Immature natural killer cell (primary cell): Measurements from ENCODE around the gene HPCAL1. TPM values are rescaled to one million over a fixed set of nuclear protein-coding genes. Genes with fewer than 3 reads are reported as not detected.

Source experiments
- DNase-seq, 3 donors: peaks; one replicate each; pipeline ENCODE4 v3.0.0; 2022; ENCODE audit warnings: mixed read lengths in 1 of 3
- H3K27ac Mint-ChIP-seq, 6 donors: one replicate each; pipeline ENCODE4 v1.8.0; 2020; ENCODE audit warnings: mixed read lengths in 6 of 6, mild to moderate bottlenecking in 5 of 6, inconsistent platforms in 4 of 6, moderate library complexity in 3 of 6
- H3K27me3 Mint-ChIP-seq, 3 donors: one replicate each; pipeline ENCODE4 v1.8.0; 2020 to 2021; ENCODE audit warnings: low read depth in 3 of 3, mild to moderate bottlenecking in 3 of 3, mixed read lengths in 3 of 3, moderate library complexity in 3 of 3, inconsistent platforms in 1 of 3
- H3K36me3 Mint-ChIP-seq, 3 donors: one replicate each; pipeline ENCODE4 v1.8.0; 2020; ENCODE audit warnings: mixed read lengths in 3 of 3, inconsistent platforms in 2 of 3, mild to moderate bottlenecking in 2 of 3
- H3K4me1 Mint-ChIP-seq, 2 donors: one replicate each; pipeline ENCODE4 v1.8.0; 2020; ENCODE audit warnings: inconsistent platforms in 2 of 2, mild to moderate bottlenecking in 2 of 2, mixed read lengths in 2 of 2, moderate library complexity in 1 of 2
- H3K4me3 Mint-ChIP-seq, 5 donors: one replicate each; pipeline ENCODE4 v1.8.0; 2020; ENCODE audit warnings: mild to moderate bottlenecking in 5 of 5, mixed read lengths in 5 of 5, inconsistent platforms in 3 of 5, moderate library complexity in 3 of 5
- H3K9me3 Mint-ChIP-seq, 6 donors: one replicate each; pipeline ENCODE4 v1.8.0; 2020; ENCODE audit warnings: mild to moderate bottlenecking in 6 of 6, mixed read lengths in 6 of 6, inconsistent platforms in 4 of 6, moderate library complexity in 3 of 6
- polyA plus RNA-seq, 3 donors: library from polyadenylated mRNA; unstranded; fragments of 300-500 nt; fragmentation: Illumina TruSeq; gene quantifications; one replicate each; pipeline ENCODE4 v1.2.3, GENCODE V29; 2021

Gene HPCAL1
- polyA plus RNA-seq, 3 donors from 2014 or later: 64.9 to 89.7 (median 88.9) TPM

- H3K9me3 Mint-ChIP-seq: no peaks in the 10 kb centered on the region
Observed at GRCh38 chr2:10305254-10305635, 2.5 kb downstream of the HPCAL1 start.

GRCh38 chr2:10305715-10306114, 3.0 kb downstream of the HPCAL1 start:
- H3K9me3 Mint-ChIP-seq: no peaks in the 10 kb centered on the region
- no peak for DNase-seq
- peaks cover 54 to 79% of the 10 kb centered on the region in 2 donors for H3K4me1 Mint-ChIP-seq
- peak overlapping the region in 4 of 6 donors; percentile 52 to 83 (median 67) for H3K27ac Mint-ChIP-seq
- no peaks in the 10 kb centered on the region for H3K36me3 Mint-ChIP-seq
- peaks cover 0 to 7% (median 3%) of the 10 kb centered on the region in 3 donors for H3K27me3 Mint-ChIP-seq
- H3K4me3 Mint-ChIP-seq: peak overlapping the region; percentile 86 to 96 (median 95)

More at GRCh38 chr2:10305254-10305635, 2.5 kb downstream of the HPCAL1 start:
- Mint-ChIP-seq H3K4me3 (peak overlapping the region; percentile 86 to 96 (median 95)), H3K36me3 (no peaks in the 10 kb centered on the region), H3K27me3 (peaks cover 0 to 7% (median 3%) of the 10 kb centered on the region in 3 donors), H3K4me1 (peaks cover 57 to 79% of the 10 kb centered on the region in 2 donors), H3K27ac (peak overlapping the region; percentile 52 to 83 (median 67))
- DNase-seq: peak; percentile 73 to 76 (median 74)

- no peaks in the 10 kb centered on the region for H3K36me3 Mint-ChIP-seq
- DNase-seq: no peak
- H3K27me3 Mint-ChIP-seq: peaks cover 0 to 7% (median 3%) of the 10 kb centered on the region in 3 donors
- peaks cover 48 to 70% of the 10 kb centered on the region in 2 donors for H3K4me1 Mint-ChIP-seq
- H3K9me3 Mint-ChIP-seq: no peaks in the 10 kb centered on the region
- H3K4me3 Mint-ChIP-seq: peak overlapping the region in 1 of 5 donors; percentile 1
- no peak overlapping the region for H3K27ac Mint-ChIP-seq
Observed at GRCh38 chr2:10306901-10307463, 4.3 kb downstream of the HPCAL1 start.

- no peaks in the 10 kb centered on the region for H3K9me3 Mint-ChIP-seq
- H3K27ac Mint-ChIP-seq: no peak overlapping the region
- H3K4me1 Mint-ChIP-seq: peaks cover 48 to 70% of the 10 kb centered on the region in 2 donors
- H3K4me3 Mint-ChIP-seq: no peak overlapping the region
- no peak for DNase-seq
- peaks cover 0 to 7% (median 3%) of the 10 kb centered on the region in 3 donors for H3K27me3 Mint-ChIP-seq
- no peaks in the 10 kb centered on the region for H3K36me3 Mint-ChIP-seq
Observed at GRCh38 chr2:10307561-10308156, 5.0 kb downstream of the HPCAL1 start.

DNA sequence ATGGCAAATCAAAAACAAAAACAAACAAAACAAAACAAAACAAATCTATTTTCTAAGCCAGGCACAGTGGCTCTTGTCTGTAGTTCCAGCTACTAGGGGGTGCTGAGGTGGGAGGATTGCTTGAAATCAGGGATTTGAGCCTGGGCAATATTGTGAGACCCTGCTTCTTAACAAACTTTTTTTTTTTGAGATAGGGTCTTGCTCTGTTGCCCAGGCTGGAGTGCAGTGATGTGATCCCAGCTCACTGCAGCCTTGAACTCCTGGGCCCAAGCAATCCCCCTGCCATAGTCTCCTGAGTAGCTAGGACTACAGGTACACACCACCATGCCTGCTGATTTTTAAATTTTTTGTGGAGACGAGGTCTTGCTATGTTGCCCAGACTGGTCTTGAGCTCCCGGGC, 6.2 kb downstream of the HPCAL1 start:
- DNase-seq: no peak
- Mint-ChIP-seq H3K36me3 (no peaks in the 10 kb centered on the region), H3K27ac (no peak overlapping the region), H3K27me3 (peaks cover 0 to 7% (median 0%) of the 10 kb centered on the region in 3 donors), H3K9me3 (no peaks in the 10 kb centered on the region), H3K4me3 (no peak overlapping the region), H3K4me1 (peaks cover 43 to 67% of the 10 kb centered on the region in 2 donors)

GRCh38 chr2:10309286-10309685, 6.6 kb downstream of the HPCAL1 start:
- no peaks in the 10 kb centered on the region for H3K9me3 Mint-ChIP-seq
- peaks cover 0 to 7% (median 0%) of the 10 kb centered on the region in 3 donors for H3K27me3 Mint-ChIP-seq
- no peaks in the 10 kb centered on the region for H3K36me3 Mint-ChIP-seq
- no peak for DNase-seq
- no peak overlapping the region for H3K4me3 Mint-ChIP-seq
- no peak overlapping the region for H3K27ac Mint-ChIP-seq
- H3K4me1 Mint-ChIP-seq: peaks cover 42 to 67% of the 10 kb centered on the region in 2 donors

- Mint-ChIP-seq H3K4me3 (no peak overlapping the region), H3K36me3 (no peaks in the 10 kb centered on the region), H3K9me3 (no peaks in the 10 kb centered on the region), H3K27ac (no peak overlapping the region), H3K4me1 (peaks cover 31 to 62% of the 10 kb centered on the region in 2 donors), H3K27me3 (peaks cover 0 to 2% (median 0%) of the 10 kb centered on the region in 3 donors)
- DNase-seq: no peak
Observed at GRCh38 chr2:10310309-10310888, 7.7 kb downstream of the HPCAL1 start.

DNA sequence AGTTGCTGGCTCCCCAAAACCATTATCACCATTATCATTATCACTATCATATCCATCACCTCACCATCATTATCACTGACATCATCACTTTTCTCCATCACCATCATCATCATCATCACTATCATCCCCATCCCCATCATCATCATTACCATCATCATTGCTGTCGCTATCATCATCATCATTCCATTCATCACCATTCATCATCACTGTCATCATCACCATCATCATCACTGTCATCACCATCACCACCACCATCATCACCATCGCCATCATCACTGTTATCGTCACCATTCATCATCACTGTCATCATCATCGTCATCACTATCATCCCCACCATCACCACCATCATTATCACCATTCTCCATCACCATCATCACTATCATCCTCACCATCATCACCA, 9.0 kb downstream of the HPCAL1 start:
- no peaks in the 10 kb centered on the region for H3K36me3 Mint-ChIP-seq
- no peak for DNase-seq
- H3K4me3 Mint-ChIP-seq: no peak overlapping the region
- no peak overlapping the region for H3K27ac Mint-ChIP-seq
- H3K9me3 Mint-ChIP-seq: no peaks in the 10 kb centered on the region
- H3K27me3 Mint-ChIP-seq: peaks cover 0 to 1% (median 0%) of the 10 kb centered on the region in 3 donors
- peaks cover 22 to 58% of the 10 kb centered on the region in 2 donors for H3K4me1 Mint-ChIP-seq

- no peak overlapping the region for H3K4me3 Mint-ChIP-seq
- no peak for DNase-seq
- H3K27ac Mint-ChIP-seq: no peak overlapping the region
Observed at GRCh38 chr2:10312437-10312957, 9.8 kb downstream of the HPCAL1 start.

GRCh38 chr2:10316336-10316735, 13.6 kb downstream of the HPCAL1 start:
- no peak overlapping the region for H3K4me3 Mint-ChIP-seq
- peak overlapping the region in 4 of 6 donors; percentile 12 to 77 (median 60) for H3K27ac Mint-ChIP-seq
- H3K27me3 Mint-ChIP-seq: peaks cover 0 to 1% (median 0%) of the 10 kb centered on the region in 3 donors
- H3K9me3 Mint-ChIP-seq: no peaks in the 10 kb centered on the region
- H3K36me3 Mint-ChIP-seq: peaks cover 0 to 5% (median 0%) of the 10 kb centered on the region in 3 donors
- no peak for DNase-seq
- H3K4me1 Mint-ChIP-seq: peaks cover 3 to 30% of the 10 kb centered on the region in 2 donors

More at GRCh38 chr2:10312437-10312957, 9.8 kb downstream of the HPCAL1 start:
- Mint-ChIP-seq H3K27me3 (peaks cover 0 to 1% (median 0%) of the 10 kb centered on the region in 3 donors), H3K36me3 (no peaks in the 10 kb centered on the region), H3K4me1 (peaks cover 14 to 50% of the 10 kb centered on the region in 2 donors), H3K9me3 (no peaks in the 10 kb centered on the region)

- no peaks in the 10 kb centered on the region for H3K9me3 Mint-ChIP-seq
Observed at GRCh38 chr2:10316860-10317259, 14.2 kb downstream of the HPCAL1 start.

DNA sequence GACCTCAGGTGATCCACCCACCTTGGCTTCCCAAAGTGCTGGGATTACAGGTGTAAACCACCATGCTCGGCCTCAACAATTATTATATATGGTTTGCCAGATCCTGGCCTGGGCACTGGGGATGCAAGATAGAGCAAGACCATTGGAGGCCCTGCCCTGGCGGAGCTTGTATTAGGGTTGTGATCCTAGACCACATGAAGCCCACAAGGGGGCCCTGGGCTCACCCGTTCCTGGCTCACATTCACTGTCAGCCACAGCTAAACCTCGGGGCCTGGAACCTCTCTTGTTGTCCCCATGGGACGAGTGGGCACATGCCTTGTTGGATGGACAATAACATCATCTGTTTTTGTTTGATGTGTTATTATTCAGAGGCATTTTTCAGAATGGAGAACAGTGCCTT, 14.9 kb downstream of the HPCAL1 start:
- peaks cover 3 to 30% of the 10 kb centered on the region in 2 donors for H3K4me1 Mint-ChIP-seq
- H3K27me3 Mint-ChIP-seq: peaks cover 0 to 1% (median 0%) of the 10 kb centered on the region in 3 donors
- no peak overlapping the region for H3K27ac Mint-ChIP-seq
- H3K36me3 Mint-ChIP-seq: peaks cover 0 to 5% (median 0%) of the 10 kb centered on the region in 3 donors
- DNase-seq: no peak
- H3K4me3 Mint-ChIP-seq: no peak overlapping the region
- no peaks in the 10 kb centered on the region for H3K9me3 Mint-ChIP-seq

More at GRCh38 chr2:10316860-10317259, 14.2 kb downstream of the HPCAL1 start:
- DNase-seq: no peak
- Mint-ChIP-seq H3K36me3 (peaks cover 0 to 5% (median 0%) of the 10 kb centered on the region in 3 donors), H3K4me1 (peaks cover 3 to 30% of the 10 kb centered on the region in 2 donors), H3K4me3 (no peak overlapping the region), H3K27ac (peak overlapping the region in 1 of 6 donors; percentile 42), H3K27me3 (peaks cover 0 to 1% (median 0%) of the 10 kb centered on the region in 3 donors)

DNA sequence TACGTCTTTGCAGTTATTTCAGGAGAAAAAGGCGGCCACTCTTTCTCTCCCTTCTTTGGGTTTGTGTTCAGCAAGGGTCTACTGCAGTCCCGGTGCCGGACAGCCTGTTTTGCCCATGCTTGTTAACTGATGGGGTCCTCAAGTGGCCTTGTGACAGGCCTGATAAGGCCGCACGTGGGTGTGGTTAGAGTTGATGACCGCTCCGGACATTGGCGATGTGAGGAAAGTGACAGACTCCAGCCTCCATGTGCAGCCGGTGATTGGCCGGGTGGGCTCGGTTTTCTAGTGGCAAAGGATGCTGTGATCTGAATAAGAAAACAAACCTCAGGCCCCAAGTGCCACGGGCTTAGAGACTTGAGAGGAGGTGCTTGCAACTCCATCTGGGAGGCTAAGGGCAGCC, 15.6 kb downstream of the HPCAL1 start:
- Mint-ChIP-seq H3K27ac (no peak overlapping the region), H3K4me3 (no peak overlapping the region), H3K4me1 (peaks cover 3 to 35% of the 10 kb centered on the region in 2 donors), H3K9me3 (no peaks in the 10 kb centered on the region), H3K36me3 (peaks cover 0 to 5% (median 0%) of the 10 kb centered on the region in 3 donors), H3K27me3 (peaks cover 0 to 4% (median 0%) of the 10 kb centered on the region in 3 donors)
- DNase-seq: no peak
